Measurements from ENCODE around the gene NPAS3.

DNA sequence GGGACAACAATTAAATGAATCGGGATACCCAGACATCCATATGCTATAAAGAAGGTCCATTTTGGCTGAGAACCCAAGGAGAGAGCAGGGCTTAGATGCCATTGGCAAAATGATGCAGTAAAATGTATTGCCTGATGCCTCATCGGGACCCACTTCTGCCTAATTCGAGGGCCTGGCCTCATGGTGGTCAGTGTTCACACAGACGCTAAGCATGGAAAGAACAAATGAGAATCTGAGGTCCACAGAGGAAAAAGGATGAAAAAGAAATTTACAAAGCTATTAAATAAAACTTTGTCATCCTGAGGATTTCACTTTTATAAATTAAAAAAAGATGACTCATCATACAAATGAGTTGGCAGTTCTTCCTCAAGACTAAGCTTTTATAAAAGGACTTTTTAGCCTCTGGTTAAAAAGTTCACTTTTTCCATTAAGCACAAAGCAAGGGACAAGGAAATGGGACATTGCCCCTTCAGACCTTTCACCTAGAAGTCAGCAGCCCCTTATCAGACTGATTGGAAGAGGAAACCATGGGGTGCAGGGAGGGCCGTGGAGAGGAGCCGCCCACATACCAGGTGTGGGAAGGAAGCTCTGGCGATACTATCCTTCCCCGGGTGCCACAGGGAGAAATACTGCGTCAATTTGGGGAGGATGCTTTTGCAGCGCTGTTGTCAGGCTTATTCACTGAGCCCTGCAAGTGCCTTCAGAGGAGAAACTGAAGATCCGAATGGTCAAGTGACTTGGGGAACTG, 836.2 kb downstream of the NPAS3 start:
- no peak for TF ChIP-seq REST (IDR thresholded peaks at IDR 0.05; ENCODE audit: insufficient replicate concordance, low read depth)
- TF ChIP-seq, protein P1, sequence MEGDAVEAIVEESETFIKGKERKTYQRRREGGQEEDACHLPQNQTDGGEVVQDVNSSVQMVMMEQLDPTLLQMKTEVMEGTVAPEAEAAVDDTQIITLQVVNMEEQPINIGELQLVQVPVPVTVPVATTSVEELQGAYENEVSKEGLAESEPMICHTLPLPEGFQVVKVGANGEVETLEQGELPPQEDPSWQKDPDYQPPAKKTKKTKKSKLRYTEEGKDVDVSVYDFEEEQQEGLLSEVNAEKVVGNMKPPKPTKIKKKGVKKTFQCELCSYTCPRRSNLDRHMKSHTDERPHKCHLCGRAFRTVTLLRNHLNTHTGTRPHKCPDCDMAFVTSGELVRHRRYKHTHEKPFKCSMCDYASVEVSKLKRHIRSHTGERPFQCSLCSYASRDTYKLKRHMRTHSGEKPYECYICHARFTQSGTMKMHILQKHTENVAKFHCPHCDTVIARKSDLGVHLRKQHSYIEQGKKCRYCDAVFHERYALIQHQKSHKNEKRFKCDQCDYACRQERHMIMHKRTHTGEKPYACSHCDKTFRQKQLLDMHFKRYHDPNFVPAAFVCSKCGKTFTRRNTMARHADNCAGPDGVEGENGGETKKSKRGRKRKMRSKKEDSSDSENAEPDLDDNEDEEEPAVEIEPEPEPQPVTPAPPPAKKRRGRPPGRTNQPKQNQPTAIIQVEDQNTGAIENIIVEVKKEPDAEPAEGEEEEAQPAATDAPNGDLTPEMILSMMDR (IDR thresholded peaks at IDR 0.05; ENCODE audit: insufficient read depth, low read length): no peak

Data from HL-60 (cell line).